Measurements from ENCODE around the gene AKAIN1. TPM values are rescaled to one million over a fixed set of nuclear protein-coding genes. Genes with fewer than 3 reads are reported as not detected.

Gene AKAIN1
- total RNA-seq, 2 donors from 2014 or later, result not detected

DNA sequence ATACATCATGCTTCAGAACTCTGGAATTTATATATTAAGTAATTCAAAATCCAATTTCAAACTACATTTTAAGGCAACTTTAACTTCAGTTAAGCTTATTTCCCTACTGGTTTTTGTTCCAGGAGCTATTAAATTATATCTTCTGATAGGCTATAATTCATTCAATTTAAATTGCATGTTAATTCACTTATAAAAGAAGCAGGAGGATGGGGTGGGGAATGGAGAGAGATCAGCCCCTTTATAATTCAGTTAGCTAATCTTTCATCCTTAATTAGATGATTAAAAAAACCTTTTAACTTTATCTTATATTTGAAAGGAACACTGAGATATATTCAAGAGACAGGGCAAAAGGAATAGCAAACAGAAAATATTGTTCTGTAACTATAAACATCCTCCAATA, 86.8 kb downstream of the AKAIN1 start:
- H3K4me3 ChIP-seq (ENCODE audit: low read length), result no peak overlapping the region
- no peak overlapping the region for H3K27ac Mint-ChIP-seq
- peaks cover 3% of the 10 kb centered on the region for H3K4me1 Mint-ChIP-seq
- H3K27ac ChIP-seq (ENCODE audit: low read depth, low read length), result no peak overlapping the region
- H3K9me3 ChIP-seq (ENCODE audit: control insufficient read depth, low read length), result no peaks in the 10 kb centered on the region
- TF ChIP-seq, protein P1, sequence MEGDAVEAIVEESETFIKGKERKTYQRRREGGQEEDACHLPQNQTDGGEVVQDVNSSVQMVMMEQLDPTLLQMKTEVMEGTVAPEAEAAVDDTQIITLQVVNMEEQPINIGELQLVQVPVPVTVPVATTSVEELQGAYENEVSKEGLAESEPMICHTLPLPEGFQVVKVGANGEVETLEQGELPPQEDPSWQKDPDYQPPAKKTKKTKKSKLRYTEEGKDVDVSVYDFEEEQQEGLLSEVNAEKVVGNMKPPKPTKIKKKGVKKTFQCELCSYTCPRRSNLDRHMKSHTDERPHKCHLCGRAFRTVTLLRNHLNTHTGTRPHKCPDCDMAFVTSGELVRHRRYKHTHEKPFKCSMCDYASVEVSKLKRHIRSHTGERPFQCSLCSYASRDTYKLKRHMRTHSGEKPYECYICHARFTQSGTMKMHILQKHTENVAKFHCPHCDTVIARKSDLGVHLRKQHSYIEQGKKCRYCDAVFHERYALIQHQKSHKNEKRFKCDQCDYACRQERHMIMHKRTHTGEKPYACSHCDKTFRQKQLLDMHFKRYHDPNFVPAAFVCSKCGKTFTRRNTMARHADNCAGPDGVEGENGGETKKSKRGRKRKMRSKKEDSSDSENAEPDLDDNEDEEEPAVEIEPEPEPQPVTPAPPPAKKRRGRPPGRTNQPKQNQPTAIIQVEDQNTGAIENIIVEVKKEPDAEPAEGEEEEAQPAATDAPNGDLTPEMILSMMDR (conservative IDR thresholded peaks at IDR 0.05), result no peak
- H3K36me3 ChIP-seq (ENCODE audit: control insufficient read depth, insufficient read depth, low read length), result no peaks in the 10 kb centered on the region
- no peaks in the 10 kb centered on the region for H3K4me1 ChIP-seq (ENCODE audit: control insufficient read depth, insufficient read depth, low read length)
- no peaks in the 10 kb centered on the region for H3K36me3 Mint-ChIP-seq (ENCODE audit: low read depth)
- H3K9ac ChIP-seq (ENCODE audit: extremely low read depth, low read length, poor library complexity, severe bottlenecking), result no peak overlapping the region
- no peaks in the 10 kb centered on the region for H3K27me3 ChIP-seq (ENCODE audit: control insufficient read depth, insufficient read depth, low read length, poor library complexity, severe bottlenecking)
- H3K4me3 Mint-ChIP-seq, result no peak overlapping the region
- DNase-seq, result no peak
- peaks cover 3% of the 10 kb centered on the region for H3K27me3 Mint-ChIP-seq (ENCODE audit: insufficient read depth)
- H3K9me3 Mint-ChIP-seq, result peaks cover 4% of the 10 kb centered on the region

DNA sequence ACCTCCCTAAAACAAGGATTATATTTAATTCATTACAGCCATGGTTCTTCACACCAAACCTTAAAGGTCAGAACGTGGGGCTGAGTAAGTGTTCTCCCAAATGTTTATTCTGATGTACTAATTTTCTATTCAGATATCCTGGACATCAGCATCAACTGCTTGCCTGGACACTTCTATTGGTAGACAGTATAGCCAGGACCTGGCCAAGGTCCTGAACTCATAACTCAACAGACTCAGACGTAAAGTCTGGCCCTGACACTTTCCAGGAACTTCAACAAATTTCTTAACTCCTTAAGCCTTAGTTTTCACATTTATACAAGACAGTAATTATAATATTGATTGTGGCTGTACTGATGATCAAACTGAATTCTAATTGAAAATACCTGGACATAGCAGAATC, 89.1 kb downstream of the AKAIN1 start:
- H3K27me3 ChIP-seq (ENCODE audit: control insufficient read depth, insufficient read depth, low read length, poor library complexity, severe bottlenecking), result no peaks in the 10 kb centered on the region
- H3K27ac ChIP-seq (ENCODE audit: low read depth, low read length), result no peak overlapping the region
- H3K9ac ChIP-seq (ENCODE audit: extremely low read depth, low read length, poor library complexity, severe bottlenecking), result no peak overlapping the region
- peaks cover 17% of the 10 kb centered on the region for H3K4me1 Mint-ChIP-seq
- H3K36me3 Mint-ChIP-seq (ENCODE audit: low read depth), result no peaks in the 10 kb centered on the region
- peaks cover 1% of the 10 kb centered on the region for H3K27me3 Mint-ChIP-seq (ENCODE audit: insufficient read depth)
- no peak overlapping the region for H3K4me3 Mint-ChIP-seq
- peaks cover 6% of the 10 kb centered on the region for H3K4me1 ChIP-seq (ENCODE audit: control insufficient read depth, insufficient read depth, low read length)
- no peaks in the 10 kb centered on the region for H3K9me3 ChIP-seq (ENCODE audit: control insufficient read depth, low read length)
- H3K9me3 Mint-ChIP-seq, result no peaks in the 10 kb centered on the region
- TF ChIP-seq, protein P1 (conservative IDR thresholded peaks at IDR 0.05), result no peak
- 60 to 74% methylated on average over 1 to 2 of the region's 2 CpGs for WGBS, 2 experiments (ENCODE audit: insufficient coverage in 1 of 2, insufficient read length in 1 of 2)
- no peaks in the 10 kb centered on the region for H3K36me3 ChIP-seq (ENCODE audit: control insufficient read depth, insufficient read depth, low read length)
- H3K27ac Mint-ChIP-seq, result no peak overlapping the region
- H3K4me3 ChIP-seq (ENCODE audit: low read length), result no peak overlapping the region
- DNase-seq, result no peak

DNA sequence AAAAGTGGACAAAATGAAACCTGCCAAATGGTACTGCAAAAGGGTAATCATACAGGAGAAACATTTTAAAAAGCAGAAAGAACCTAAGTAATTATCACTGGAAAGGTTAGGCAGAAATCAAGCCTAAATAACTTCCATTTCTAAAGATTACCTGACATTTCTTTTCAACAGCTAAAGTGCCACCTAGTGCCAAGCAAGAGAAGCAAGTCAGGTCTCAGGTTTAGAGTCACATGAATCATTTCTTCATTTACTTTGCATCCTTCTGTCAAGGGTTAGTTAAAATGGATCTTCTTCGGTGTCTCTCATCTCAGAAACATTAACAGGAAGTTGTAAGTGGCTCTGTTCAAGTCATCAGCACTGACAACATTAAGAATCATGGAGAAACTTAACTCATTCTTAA, 90.3 kb downstream of the AKAIN1 start:
- no peaks in the 10 kb centered on the region for H3K9me3 Mint-ChIP-seq
- peaks cover 9% of the 10 kb centered on the region for H3K4me1 ChIP-seq (ENCODE audit: control insufficient read depth, insufficient read depth, low read length)
- 33 to 71% methylated on average over 1 of the region's 1 CpG for WGBS, 2 experiments (ENCODE audit: insufficient coverage in 1 of 2, insufficient read length in 1 of 2)
- H3K4me3 ChIP-seq (ENCODE audit: low read length), result no peak overlapping the region
- no peaks in the 10 kb centered on the region for H3K27me3 ChIP-seq (ENCODE audit: control insufficient read depth, insufficient read depth, low read length, poor library complexity, severe bottlenecking)
- H3K36me3 ChIP-seq (ENCODE audit: control insufficient read depth, insufficient read depth, low read length), result no peaks in the 10 kb centered on the region
- H3K9ac ChIP-seq (ENCODE audit: extremely low read depth, low read length, poor library complexity, severe bottlenecking), result no peak overlapping the region
- H3K27ac Mint-ChIP-seq, result no peak overlapping the region
- peaks cover 18% of the 10 kb centered on the region for H3K4me1 Mint-ChIP-seq
- H3K4me3 Mint-ChIP-seq, result no peak overlapping the region
- H3K9me3 ChIP-seq (ENCODE audit: control insufficient read depth, low read length), result no peaks in the 10 kb centered on the region
- no peak for DNase-seq
- H3K36me3 Mint-ChIP-seq (ENCODE audit: low read depth), result no peaks in the 10 kb centered on the region
- TF ChIP-seq, protein P1 (conservative IDR thresholded peaks at IDR 0.05), result peak; percentile 78
- peaks cover 1% of the 10 kb centered on the region for H3K27me3 Mint-ChIP-seq (ENCODE audit: insufficient read depth)
- no peak overlapping the region for H3K27ac ChIP-seq (ENCODE audit: low read depth, low read length)
